K562 (cell line): ENCODE measurements around the gene FA2H.

Source experiments
- CTCF ChIP-seq, 3 experiments: IDR thresholded peaks in 2 of 3; conservative IDR thresholded peaks in 1 of 3; 2 replicates each; pipeline ENCODE4 v1.5.1; 2011 to 2012; ENCODE audit warnings: low read length in 3 of 3, mild to moderate bottlenecking in 3 of 3, control low read depth in 2 of 3, improper control_type of control experiment in 1 of 3, inconsistent platforms in 1 of 3, low read depth in 1 of 3, mixed read lengths in 1 of 3, moderate library complexity in 1 of 3; ENCODE audit not compliant: insufficient read depth in 2 of 3
- EP300 ChIP-seq: IDR thresholded peaks from 2 replicates; pipeline ENCODE4 v1.6.1; 2012; ENCODE audit warnings: low read length, improper control_type of control experiment
- REST ChIP-seq, 2 experiments: fragments of 450-650 bp; formaldehyde crosslinking in 1 of 2; IDR thresholded peaks; 2 replicates each; pipeline versions ENCODE4 v1.4.0 to v1.6.1; 2014 to 2020; ENCODE audit warnings: mild to moderate bottlenecking in 2 of 2, borderline replicate concordance in 1 of 2, low read depth in 1 of 2
- TEAD1 ChIP-seq, 2 experiments: fragments of 450-650 bp in 1 of 2; sonication (generic) in 1 of 2; formaldehyde crosslinking; IDR thresholded peaks; 2 replicates each; pipeline versions ENCODE4 v1.4.0 to v1.8.0; 2020 to 2022; ENCODE audit warnings: mild to moderate bottlenecking in 2 of 2, missing genetic modification reagents in 1 of 2

- TF ChIP-seq TEAD1 (CRISPR knock-in tag; IDR thresholded peaks at IDR 0.05) (no peak), CTCF (IDR thresholded peaks at IDR 0.05 in 2 of 3, conservative IDR thresholded peaks at IDR 0.05 in 1 of 3; ENCODE audit: insufficient read depth in 2 of 3, low read depth in 1 of 3, low read length in 3 of 3) (no peak), REST (IDR thresholded peaks at IDR 0.05; ENCODE audit: borderline replicate concordance) (no peak), REST (CRISPR knock-in tag; IDR thresholded peaks at IDR 0.05; ENCODE audit: low read depth) (no peak), EP300 (no peak)
Observed at GRCh38 chr16:74742051-74742481, 32.6 kb downstream of the FA2H start.
